ENCODE data around the gene GIPC2.
A peak's percentile ranks its signal among the peaks of the same experiment; 100 is the strongest.
"Not testable (repeated sequence)": the region's sequence is repeated elsewhere in the genome, so short reads cannot be mapped to it uniquely, and the experiment has no call there.

The GIPC2 gene

DNA sequence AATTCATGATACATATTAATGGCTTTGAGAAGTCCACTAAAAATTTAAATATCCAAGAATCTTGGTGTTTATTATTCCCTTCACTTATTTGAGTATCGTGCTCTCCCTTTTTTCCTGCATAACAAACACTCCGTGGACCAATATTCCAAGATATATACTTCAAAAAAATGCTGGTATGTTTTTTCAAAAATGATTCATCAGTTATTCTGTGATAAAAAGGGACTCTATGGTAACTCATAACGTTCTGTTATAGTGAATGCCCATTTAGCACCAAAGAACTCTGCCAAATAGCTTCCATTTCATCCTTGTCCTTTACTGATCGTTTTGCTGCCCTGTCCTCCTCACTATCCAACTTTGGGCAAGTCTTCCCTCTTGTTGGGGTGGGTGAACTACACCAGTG is 12.9 kb downstream of the GIPC2 start:
- CTCF ChIA-PET, result no interaction called here
- H3K27ac ChIP-seq, result no peak overlapping the region
- POLR2A ChIA-PET (ENCODE audit: low non-redundant PET), result no interaction called here
- TF ChIP-seq, protein P1, sequence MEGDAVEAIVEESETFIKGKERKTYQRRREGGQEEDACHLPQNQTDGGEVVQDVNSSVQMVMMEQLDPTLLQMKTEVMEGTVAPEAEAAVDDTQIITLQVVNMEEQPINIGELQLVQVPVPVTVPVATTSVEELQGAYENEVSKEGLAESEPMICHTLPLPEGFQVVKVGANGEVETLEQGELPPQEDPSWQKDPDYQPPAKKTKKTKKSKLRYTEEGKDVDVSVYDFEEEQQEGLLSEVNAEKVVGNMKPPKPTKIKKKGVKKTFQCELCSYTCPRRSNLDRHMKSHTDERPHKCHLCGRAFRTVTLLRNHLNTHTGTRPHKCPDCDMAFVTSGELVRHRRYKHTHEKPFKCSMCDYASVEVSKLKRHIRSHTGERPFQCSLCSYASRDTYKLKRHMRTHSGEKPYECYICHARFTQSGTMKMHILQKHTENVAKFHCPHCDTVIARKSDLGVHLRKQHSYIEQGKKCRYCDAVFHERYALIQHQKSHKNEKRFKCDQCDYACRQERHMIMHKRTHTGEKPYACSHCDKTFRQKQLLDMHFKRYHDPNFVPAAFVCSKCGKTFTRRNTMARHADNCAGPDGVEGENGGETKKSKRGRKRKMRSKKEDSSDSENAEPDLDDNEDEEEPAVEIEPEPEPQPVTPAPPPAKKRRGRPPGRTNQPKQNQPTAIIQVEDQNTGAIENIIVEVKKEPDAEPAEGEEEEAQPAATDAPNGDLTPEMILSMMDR (conservative IDR thresholded peaks at IDR 0.05; ENCODE audit: low read depth), result no peak
- no peak for DNase-seq (ENCODE audit: low spot score)

DNA sequence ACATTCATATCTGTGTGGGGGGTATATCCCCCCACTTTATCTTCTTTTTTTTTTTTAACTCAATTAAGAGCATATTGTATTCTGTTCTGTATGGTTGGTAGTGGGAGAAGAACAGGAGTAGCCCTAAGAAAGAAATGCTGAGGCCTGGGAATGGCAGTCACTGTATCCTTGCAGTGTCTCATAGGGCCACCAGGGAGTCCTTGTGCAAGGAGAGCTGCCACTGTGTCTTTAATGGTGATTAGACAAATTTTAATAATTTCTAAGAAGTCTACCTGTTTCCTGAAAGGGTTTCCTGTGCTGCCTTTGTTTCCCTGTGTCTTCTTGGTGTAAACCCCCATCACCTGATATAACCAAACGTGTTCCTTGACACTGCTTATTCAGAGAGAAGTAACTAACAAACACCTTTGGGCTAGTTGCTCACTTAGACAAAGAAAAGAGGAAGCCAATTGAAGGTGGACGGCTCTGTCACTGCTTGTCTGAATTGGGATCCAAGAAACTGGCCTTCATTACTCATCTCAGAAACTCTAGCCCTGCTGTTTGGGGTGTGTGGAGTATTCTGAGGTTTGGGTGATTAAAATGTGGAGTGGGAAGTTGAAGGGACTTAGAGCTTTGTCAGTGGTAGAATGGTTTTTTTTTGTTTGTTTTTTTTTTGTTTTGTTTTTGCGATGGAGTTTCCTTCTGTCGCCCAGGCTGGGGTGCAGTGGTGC is 15.2 kb downstream of the GIPC2 start:
- TF ChIP-seq, protein P1 (conservative IDR thresholded peaks at IDR 0.05; ENCODE audit: low read depth), result no peak
- peak overlapping the region; percentile 43; the same call in 1 of the 2 replicates for H3K27ac ChIP-seq
- POLR2A ChIA-PET (ENCODE audit: low non-redundant PET), result interaction anchor here (0.6 kb wide), 1 partner anchor 10 kb away, joined by 3 read pairs; no protein-coding TSS in a partner anchor
- CTCF ChIA-PET, result interaction anchor here (0.5 to 1.1 kb wide), 3 partner anchors 10 to 615 kb away, joined by 3 to 6 read pairs (median 4); no protein-coding TSS in a partner anchor
- DNase-seq (ENCODE audit: low spot score), result no peak

DNA sequence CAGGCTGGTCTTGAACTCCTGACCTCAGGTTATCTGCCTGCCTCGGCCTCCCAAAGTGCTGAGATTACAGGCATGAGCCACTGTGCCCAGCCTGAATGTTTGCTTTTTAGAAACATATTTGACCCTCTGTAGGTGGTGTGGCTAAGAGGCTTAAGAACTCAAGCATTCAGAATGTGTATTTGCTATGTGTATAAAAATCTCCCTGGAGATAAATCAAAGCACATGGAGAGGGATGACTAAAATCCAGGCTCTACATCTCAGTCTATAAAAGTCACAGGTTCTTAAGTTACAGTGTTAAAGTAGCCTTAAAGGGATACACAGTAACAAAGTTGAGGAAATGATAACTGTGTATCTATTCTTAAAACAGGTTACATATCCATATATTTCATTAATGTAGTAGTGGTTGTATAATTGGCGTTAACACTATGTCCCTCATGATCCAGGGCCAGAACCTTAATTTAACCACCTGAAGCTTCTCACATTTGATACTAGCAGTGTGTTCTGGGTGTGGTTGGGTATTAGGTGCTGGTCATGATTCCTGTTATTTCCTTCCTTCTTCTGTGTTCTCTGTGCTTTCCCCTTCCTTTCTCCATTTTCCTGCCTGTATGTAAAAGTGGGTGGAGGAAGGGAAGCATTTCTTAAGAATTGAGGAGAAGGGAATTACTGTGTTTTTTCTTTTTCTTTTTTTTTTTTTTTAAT is 16.2 kb downstream of the GIPC2 start:
- CTCF ChIA-PET, result interaction anchor here (0.6 to 1.1 kb wide), 4 partner anchors 9 to 1303 kb away, joined by 3 to 6 read pairs (median 3); no protein-coding TSS in a partner anchor
- no peak for DNase-seq (ENCODE audit: low spot score)
- POLR2A ChIA-PET (ENCODE audit: low non-redundant PET), result no interaction called here
- peak overlapping the region; percentile 43; the same call in 1 of the 2 replicates for H3K27ac ChIP-seq
- TF ChIP-seq, protein P1 (conservative IDR thresholded peaks at IDR 0.05; ENCODE audit: low read depth), result no peak

DNA sequence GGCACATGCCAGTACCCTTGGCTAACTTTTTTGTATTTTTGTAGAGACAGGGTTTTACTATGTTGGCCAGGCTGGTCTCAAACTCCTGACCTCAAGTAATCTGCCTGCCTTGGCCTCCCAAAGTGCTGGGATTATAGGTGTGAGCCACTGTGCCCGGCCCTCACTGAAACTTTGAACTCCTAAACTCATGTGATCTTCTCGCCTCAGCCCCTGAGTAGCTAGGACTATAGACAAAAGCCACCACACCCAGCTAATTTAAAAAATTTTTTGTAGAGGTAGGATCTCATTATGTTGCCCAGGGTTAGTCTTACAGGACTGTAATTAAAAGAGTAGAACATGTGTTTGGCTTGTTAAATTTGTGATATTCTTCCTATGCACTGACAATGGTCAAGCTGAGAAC is 19.1 kb downstream of the GIPC2 start:
- CTCF ChIA-PET, result interaction anchor here (0.6 kb wide), 1 partner anchor 250 kb away, joined by 3 read pairs; no protein-coding TSS in a partner anchor
- H3K27ac ChIP-seq; POLR2A ChIA-PET (ENCODE audit: low non-redundant PET); DNase-seq (ENCODE audit: low spot score): not testable (repeated sequence)

DNA sequence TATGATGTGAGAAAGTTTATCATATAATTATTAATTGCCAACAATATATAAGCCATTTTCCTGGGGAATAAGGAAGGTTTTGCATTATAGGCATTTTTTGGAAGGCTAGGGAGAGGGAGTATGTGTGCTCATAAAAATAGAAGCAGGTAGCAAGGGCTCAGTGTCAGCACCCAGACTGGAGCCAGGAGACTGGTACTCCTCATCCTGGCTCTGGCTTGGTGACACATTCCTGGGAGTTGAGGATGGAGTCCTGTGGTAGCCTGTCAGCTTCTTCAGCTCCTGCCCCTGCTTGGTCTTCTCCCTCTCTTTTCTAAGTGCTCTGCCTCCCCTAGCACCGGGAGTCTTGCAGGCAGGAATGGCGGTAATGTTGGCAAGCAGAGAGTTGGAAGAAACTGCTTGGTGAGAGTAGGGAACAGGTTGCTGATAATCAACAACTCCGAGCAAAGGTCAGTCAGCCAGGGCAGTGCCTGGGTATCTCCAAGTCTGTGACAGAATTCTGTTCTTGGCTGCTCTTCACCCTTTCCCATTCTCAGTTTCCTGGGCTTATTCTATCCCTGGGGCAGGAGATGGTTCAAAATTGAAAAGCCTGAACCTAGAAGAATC is 23.0 kb downstream of the GIPC2 start:
- no peak overlapping the region for H3K27ac ChIP-seq
- TF ChIP-seq, protein P1 (conservative IDR thresholded peaks at IDR 0.05; ENCODE audit: low read depth), result no peak
- no peak for DNase-seq (ENCODE audit: low spot score)
- ChIA-PET CTCF (no interaction called here), POLR2A (ENCODE audit: low non-redundant PET) (no interaction called here)

DNA sequence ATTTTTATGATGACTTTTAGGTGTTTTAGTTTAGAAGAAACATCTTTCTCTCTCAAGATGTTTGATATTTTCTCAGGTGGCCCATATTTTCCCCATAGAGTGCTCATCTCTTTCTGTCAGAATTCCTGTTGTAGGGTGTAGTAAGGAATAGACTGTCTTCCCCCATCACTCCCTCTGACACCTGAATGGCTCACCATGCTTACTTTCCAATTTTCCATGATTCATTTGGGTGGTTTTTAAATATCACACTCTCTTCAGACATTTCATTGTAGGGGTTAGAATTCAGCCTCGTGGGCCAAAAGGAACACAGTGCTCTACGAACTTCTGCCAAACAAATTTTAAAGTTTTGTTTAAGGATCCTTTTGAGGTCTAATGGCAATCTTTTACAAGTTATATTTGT is 24.0 kb downstream of the GIPC2 start:
- ChIA-PET CTCF (interaction anchor here (0.6 kb wide), 1 partner anchor 800 kb away, joined by 4 read pairs; no protein-coding TSS in a partner anchor), POLR2A (ENCODE audit: low non-redundant PET) (no interaction called here)
- H3K27ac ChIP-seq, result no peak overlapping the region
- TF ChIP-seq, protein P1 (conservative IDR thresholded peaks at IDR 0.05; ENCODE audit: low read depth), result no peak
- no peak for DNase-seq (ENCODE audit: low spot score)
